Tibial artery (tissue), 4 donors: ENCODE data around the gene SGO1.

Experiments
- DNase-seq, 2 donors: peaks; one replicate each; pipeline ENCODE4 v3.0.0-alpha.2; 2019
- H3K27ac ChIP-seq, 2 donors: fragments of 200-600 bp; sonication (generic) in 1 of 2; 1 replicate in 1 of 2; 2 replicates in 1 of 2; pipeline ENCODE4 v1.5.1; 2018 to 2019; ENCODE audit warnings: mild to moderate bottlenecking in 1 of 2
- H3K27me3 ChIP-seq, 2 donors: fragments of 200-600 bp; sonication (generic) in 1 of 2; one replicate each; pipeline versions ENCODE4 v1.5.1 to v1.6.0; 2016 to 2019
- H3K36me3 ChIP-seq, 3 donors: fragments of 200-600 bp; sonication (generic) in 2 of 3; one replicate each; pipeline ENCODE4 v1.5.1; 2016 to 2019; ENCODE audit warnings: mild to moderate bottlenecking in 2 of 3
- H3K4me1 ChIP-seq, 4 donors: fragments of 200-600 bp; sonication (generic) in 2 of 4; 1 replicate in 3 of 4; 2 replicates in 1 of 4; pipeline ENCODE4 v1.5.1; 2016 to 2019
- H3K4me3 ChIP-seq, 2 donors: fragments of 200-600 bp; sonication (generic) in 1 of 2; 1 replicate in 1 of 2; 2 replicates in 1 of 2; pipeline ENCODE4 v1.5.1; 2018 to 2019; ENCODE audit warnings: mild to moderate bottlenecking in 2 of 2
- H3K9me3 ChIP-seq, 3 donors: fragments of 200-600 bp; sonication (generic) in 1 of 3; one replicate each; pipeline ENCODE4 v1.5.1; 2016 to 2019
- CTCF ChIP-seq, 2 experiments: fragments of 200-600 bp in 1 of 2; fragments of 450-650 bp in 1 of 2; IDR thresholded peaks; one replicate each; pipeline ENCODE4 v1.5.1; 2017 to 2019; ENCODE audit warnings: antibody characterized with exemption in 2 of 2, mild to moderate bottlenecking in 1 of 2, moderate library complexity in 1 of 2
- intact Hi-C: fragments of 100-400 bp; cut with DNase I; formaldehyde crosslinking; loops from one replicate; pipeline ENCODE4 v1.15.0; 2023; ENCODE audit warnings: low total_unique reads

SGO1 gene

GRCh38 chr3:20123131-20123652 is 62.8 kb downstream of the SGO1 start:
- Histone ChIP-seq H3K4me3 (no peak overlapping the region), H3K27ac (no peak overlapping the region), H3K4me1 (no peaks in the 10 kb centered on the region), H3K27me3 (no peaks in the 10 kb centered on the region), H3K36me3 (peaks cover 52 to 72% (median 53%) of the 10 kb centered on the region in 3 donors), H3K9me3 (no peaks in the 10 kb centered on the region)
- intact Hi-C loops: no loop called here
- no peak for DNase-seq
- no peak for TF ChIP-seq CTCF (IDR thresholded peaks at IDR 0.05)

DNA sequence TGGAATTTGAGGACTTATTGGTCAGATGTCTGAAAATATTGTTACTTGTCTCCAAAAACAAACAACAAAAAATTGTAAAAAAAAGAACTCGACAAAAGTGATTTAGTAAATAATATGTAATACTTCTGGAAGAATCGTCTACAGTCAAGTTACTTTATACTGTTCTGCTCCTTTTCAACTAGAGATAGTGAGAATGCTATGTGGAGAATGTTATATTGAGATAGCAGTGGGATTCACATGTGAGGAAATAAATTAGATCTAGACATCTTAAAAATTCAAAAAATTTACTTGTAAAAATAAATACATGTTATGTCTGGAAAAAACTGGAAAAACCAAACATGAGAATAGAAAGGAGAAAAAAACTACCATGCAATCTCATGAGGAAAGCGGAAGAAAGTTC is 64.9 kb downstream of the SGO1 start:
- no peak for DNase-seq
- H3K4me3 ChIP-seq: no peak overlapping the region

More for the DNA sequence above, 64.9 kb downstream of the SGO1 start:
- no peaks in the 10 kb centered on the region for H3K27me3 ChIP-seq
- H3K4me1 ChIP-seq: no peaks in the 10 kb centered on the region
- H3K27ac ChIP-seq: no peak overlapping the region
- no peaks in the 10 kb centered on the region for H3K9me3 ChIP-seq
- TF ChIP-seq CTCF (IDR thresholded peaks at IDR 0.05): no peak
- intact Hi-C loops: no loop called here
- H3K36me3 ChIP-seq: peaks cover 40 to 62% (median 51%) of the 10 kb centered on the region in 3 donors
